Measurements from ENCODE around the gene GRK1.

The GRK1 gene

DNA sequence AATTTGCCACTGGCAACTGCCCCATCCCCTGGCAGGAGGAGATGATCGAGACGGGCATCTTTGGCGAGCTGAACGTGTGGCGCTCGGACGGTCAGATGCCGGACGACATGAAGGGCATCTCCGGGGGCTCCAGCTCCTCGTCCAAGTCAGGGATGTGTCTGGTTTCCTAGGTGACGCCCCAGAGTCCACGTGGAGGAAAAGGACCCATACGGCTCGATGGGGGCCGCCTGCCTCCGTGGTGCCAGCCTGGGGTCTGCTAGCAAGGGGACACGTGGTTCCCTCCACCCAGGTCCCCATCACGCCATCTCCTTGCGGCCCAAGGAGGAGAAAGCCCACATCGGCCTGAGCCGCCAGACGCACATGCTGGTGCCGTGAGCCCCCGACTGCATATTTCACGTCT, 68.2 kb downstream of the GRK1 start:
- TF ChIP-seq ZFX (IDR thresholded peaks at IDR 0.05) = no peak
- TF ChIP-seq, protein P1, sequence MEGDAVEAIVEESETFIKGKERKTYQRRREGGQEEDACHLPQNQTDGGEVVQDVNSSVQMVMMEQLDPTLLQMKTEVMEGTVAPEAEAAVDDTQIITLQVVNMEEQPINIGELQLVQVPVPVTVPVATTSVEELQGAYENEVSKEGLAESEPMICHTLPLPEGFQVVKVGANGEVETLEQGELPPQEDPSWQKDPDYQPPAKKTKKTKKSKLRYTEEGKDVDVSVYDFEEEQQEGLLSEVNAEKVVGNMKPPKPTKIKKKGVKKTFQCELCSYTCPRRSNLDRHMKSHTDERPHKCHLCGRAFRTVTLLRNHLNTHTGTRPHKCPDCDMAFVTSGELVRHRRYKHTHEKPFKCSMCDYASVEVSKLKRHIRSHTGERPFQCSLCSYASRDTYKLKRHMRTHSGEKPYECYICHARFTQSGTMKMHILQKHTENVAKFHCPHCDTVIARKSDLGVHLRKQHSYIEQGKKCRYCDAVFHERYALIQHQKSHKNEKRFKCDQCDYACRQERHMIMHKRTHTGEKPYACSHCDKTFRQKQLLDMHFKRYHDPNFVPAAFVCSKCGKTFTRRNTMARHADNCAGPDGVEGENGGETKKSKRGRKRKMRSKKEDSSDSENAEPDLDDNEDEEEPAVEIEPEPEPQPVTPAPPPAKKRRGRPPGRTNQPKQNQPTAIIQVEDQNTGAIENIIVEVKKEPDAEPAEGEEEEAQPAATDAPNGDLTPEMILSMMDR (conservative IDR thresholded peaks at IDR 0.05) = no peak

DNA sequence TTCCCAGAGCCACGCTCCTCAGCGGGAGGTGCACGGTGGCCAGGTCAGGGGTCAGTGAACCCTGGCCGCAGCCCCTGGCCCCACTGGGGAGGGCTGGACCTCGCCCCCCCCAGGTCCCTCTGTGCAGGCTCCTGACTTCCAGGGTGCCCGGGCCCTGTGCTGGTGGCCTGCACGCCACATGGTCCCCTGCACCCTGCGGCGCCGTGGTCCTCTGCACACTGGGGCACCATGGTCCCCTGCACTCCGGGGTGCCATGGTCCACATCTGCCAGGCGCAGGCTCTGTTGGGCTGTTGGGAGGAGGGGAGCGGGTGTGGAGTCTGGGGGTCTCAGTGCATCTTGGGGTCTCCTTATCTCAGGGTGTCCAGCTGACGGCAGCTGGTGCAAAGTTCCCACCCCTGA, 68.7 kb downstream of the GRK1 start:
- TF ChIP-seq, protein P1 (conservative IDR thresholded peaks at IDR 0.05) = no peak
- TF ChIP-seq ZFX (IDR thresholded peaks at IDR 0.05) = no peak
- no peak overlapping the region for H3K27ac ChIP-seq

More for the DNA sequence above, 68.2 kb downstream of the GRK1 start:
- no peak overlapping the region for H3K27ac ChIP-seq

DNA sequence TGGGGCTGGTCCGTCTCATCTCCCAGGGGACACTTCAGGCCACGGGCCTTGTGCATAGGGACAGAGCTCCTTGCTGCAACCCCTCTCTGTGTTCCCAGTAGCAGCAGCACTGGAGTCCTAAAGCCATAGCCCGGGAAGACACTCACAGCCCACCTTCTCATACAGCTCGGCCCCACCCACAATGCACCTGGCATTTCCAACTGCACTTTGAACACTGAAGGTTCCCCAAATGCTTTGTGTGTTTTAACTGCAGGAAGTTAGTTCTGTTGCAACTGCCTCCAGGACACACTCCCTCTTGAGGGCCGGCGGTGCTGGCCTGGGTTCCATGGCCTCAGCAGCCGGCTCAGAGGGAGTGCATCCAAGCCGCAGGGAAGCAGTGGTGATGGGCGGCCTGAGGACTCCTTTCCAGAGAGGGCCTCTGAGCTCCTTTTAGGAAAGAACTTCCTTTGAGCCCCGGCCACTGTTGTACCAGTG, 69.3 kb downstream of the GRK1 start:
- H3K27ac ChIP-seq = no peak overlapping the region
- TF ChIP-seq, protein P1 (conservative IDR thresholded peaks at IDR 0.05) = no peak
- no peak for TF ChIP-seq ZFX (IDR thresholded peaks at IDR 0.05)

DNA sequence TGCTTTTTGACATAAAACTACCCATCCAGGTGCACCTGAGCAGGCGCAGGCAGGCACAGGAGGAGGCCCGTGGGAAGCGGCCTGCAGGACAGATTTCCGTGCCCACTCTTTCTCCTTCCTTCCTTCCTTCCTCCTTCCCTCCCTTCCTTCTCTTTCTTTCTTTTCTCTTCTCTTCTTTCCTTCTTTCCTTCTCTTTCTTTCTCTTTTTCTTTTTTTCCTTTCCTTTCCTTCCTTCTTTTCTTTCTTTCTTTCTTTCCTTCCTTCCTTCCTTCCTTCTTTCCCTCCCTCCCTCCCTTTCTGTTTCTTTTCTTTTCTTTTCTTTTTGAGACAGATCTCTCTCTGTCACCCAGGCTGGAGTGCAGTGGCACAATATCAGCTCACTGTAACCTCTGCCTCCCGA, 70.8 kb downstream of the GRK1 start:
- TF ChIP-seq ZFX (IDR thresholded peaks at IDR 0.05) = no peak
- TF ChIP-seq, protein P1 (conservative IDR thresholded peaks at IDR 0.05) = no peak
- no peak overlapping the region for H3K27ac ChIP-seq

DNA sequence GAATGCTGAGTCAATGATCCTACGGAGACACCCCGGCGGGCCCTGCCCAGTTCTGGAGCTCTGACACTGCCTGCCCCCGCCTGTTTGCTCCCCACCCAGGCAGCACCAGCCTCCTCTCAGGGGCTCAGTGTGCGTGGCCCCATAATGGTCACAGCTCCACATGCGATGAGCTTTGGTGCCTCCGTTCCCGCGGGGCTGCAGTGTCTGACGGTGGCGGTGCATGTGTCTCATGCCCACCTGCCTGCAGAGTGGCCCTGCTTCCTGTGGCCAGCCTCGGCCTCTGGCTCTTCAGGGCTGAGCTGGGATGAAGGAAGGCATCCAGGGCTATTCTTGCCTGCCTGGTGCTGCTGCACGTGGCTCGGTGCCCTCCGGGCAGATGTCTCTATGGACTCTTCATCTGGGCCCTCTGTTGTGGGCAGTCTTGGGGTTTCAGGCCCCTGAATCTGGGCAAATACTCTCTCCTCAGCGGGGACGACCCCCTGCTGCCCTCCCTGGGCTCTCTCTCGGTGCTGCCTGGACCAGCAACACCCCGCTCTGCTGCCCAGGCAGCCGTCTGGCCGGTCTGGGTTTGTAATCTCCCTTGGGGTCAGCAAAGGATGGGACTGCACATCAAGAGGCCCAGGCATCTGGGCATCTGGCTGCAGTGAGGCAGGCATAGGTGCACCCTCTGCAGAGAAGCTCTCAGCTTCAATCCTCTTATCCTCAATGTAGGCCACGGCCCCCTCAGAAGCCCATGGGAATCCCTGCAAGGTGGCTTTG, 72.7 kb downstream of the GRK1 start:
- no peak overlapping the region for H3K27ac ChIP-seq
- TF ChIP-seq ZFX (IDR thresholded peaks at IDR 0.05) = no peak
- TF ChIP-seq, protein P1 (conservative IDR thresholded peaks at IDR 0.05) = no peak

DNA sequence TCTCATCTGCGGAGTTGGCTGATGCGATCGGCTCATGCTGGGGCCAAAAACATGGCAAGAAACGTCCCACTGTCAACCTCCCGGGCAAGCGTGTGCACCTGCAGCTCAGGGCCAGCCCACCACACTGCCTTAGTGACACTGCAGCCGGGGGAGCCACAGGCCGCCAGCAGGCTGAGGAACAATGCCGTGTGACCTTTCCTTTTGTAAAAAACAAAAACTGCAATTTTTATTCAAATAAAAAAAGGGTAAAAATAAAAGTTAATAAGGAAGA, 73.2 kb downstream of the GRK1 start:
- no peak for TF ChIP-seq ZFX (IDR thresholded peaks at IDR 0.05)
- no peak overlapping the region for H3K27ac ChIP-seq

DNA sequence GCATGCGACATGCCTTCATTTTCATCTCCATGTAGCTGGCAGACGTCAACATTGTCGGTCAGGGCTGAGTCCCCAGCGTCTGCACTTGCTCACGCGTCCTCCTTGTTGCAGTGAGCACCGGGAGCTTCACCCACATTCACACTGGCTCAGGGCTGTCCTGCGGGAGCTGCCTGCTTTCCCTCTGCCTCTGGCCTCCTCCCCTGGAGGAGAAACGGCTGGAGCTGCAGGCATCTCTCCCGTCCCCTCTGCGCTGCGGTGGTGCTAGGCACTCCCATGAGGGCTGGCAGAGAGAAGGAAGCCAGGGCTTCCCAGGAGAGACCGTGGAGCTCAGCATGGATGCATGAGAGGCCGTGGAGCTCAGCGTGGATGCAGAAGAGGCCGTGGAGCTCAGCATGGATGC, 73.6 kb downstream of the GRK1 start:
- no peak overlapping the region for H3K27ac ChIP-seq
- no peak for TF ChIP-seq ZFX (IDR thresholded peaks at IDR 0.05)
- TF ChIP-seq, protein P1 (conservative IDR thresholded peaks at IDR 0.05) = no peak

DNA sequence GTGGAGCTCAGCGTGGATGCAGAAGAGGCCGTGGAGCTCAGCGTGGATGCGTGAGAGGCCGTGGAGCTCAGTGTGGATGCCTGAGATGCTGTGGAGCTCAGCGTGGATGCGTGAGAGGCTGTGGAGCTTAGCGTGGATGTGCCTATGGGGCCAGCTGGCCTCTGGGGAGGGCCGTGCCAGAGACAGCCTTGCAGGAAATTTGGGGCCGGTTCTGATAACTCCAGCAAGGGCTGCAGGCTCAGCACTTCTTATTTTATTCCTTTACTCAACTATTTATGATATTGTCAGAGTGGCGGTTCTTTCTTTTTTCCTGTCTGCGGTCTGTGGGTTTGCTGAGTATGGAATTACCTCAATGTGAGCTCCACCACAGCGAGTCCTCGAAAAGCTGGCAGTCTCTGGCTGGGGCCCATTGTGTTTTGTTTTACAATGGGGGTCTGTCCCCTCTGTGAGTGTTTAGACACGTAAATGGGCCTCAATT, 74.2 kb downstream of the GRK1 start:
- no peak overlapping the region for H3K27ac ChIP-seq
- TF ChIP-seq ZFX (IDR thresholded peaks at IDR 0.05) = no peak
- TF ChIP-seq, protein P1 (conservative IDR thresholded peaks at IDR 0.05) = no peak

Data from C4-2B (cell line).